Smooth muscle cell (in vitro differentiated cells): ENCODE data around the gene PKP2. TPM values are rescaled to one million over a fixed set of nuclear protein-coding genes. Genes with fewer than 3 reads are reported as not detected.

ENCODE experiments used
- DNase-seq: peaks from one replicate; lab custom pipeline; 2025; ENCODE audit not compliant: unreplicated experiment; lab: John Stamatoyannopoulos, UW
- H2AFZ ChIP-seq: fragments of 200-600 bp; sonication (generic); 2 replicates; pipeline ENCODE4 v1.6.0; 2016; ENCODE audit warnings: antibody characterized with exemption, low read depth, mild to moderate bottlenecking
- H3F3A ChIP-seq: fragments of 200-600 bp; sonication (generic); 2 replicates; pipeline ENCODE4 v1.6.0; 2017; ENCODE audit warnings: antibody characterized with exemption, low read depth
- H3K27ac ChIP-seq: fragments of 200-600 bp; sonication (generic); 2 replicates; pipeline ENCODE4 v1.5.1; 2016; ENCODE audit warnings: low read depth, mild to moderate bottlenecking
- H3K27me3 ChIP-seq: fragments of 200-600 bp; sonication (generic); 2 replicates; pipeline ENCODE4 v1.6.1; 2016; ENCODE audit warnings: low read depth, mild to moderate bottlenecking
- H3K36me3 ChIP-seq: fragments of 200-600 bp; sonication (generic); 2 replicates; pipeline ENCODE4 v1.5.1; 2016; ENCODE audit warnings: low read depth
- H3K4me1 ChIP-seq: fragments of 200-600 bp; sonication (generic); 2 replicates; pipeline ENCODE4 v1.5.1; 2016; ENCODE audit warnings: low read depth
- H3K4me2 ChIP-seq: fragments of 200-600 bp; sonication (generic); 2 replicates; pipeline ENCODE4 v1.6.0; 2016; ENCODE audit warnings: mild to moderate bottlenecking
- H3K4me3 ChIP-seq: fragments of 200-600 bp; sonication (generic); 2 replicates; pipeline ENCODE4 v1.5.1; 2016; ENCODE audit warnings: mild to moderate bottlenecking
- H3K79me2 ChIP-seq: fragments of 200-600 bp; sonication (generic); 2 replicates; pipeline ENCODE4 v1.6.0; 2016; ENCODE audit warnings: low read depth, mild to moderate bottlenecking
- H3K9ac ChIP-seq: fragments of 200-600 bp; sonication (generic); 2 replicates; pipeline ENCODE4 v1.6.0; 2016; ENCODE audit warnings: low read depth
- H3K9me3 ChIP-seq: fragments of 200-600 bp; sonication (generic); replicated peaks from 2 replicates; pipeline ENCODE4 v1.5.1; 2016; ENCODE audit warnings: low read depth
- H4K20me1 ChIP-seq: fragments of 200-600 bp; sonication (generic); 2 replicates; pipeline ENCODE4 v1.6.0; 2016; ENCODE audit warnings: low read depth
- WGBS: methylation state at CpG from one replicate; pipeline ENCODE4 v1.1.7; 2016; ENCODE audit warnings: low lambda C conversion rate; 5-methylcytosine and 5-hydroxymethylcytosine counted together
- polyA plus RNA-seq: library from polyadenylated mRNA; unstranded; fragments of >200 nt; fragmentation: Nextera tagmentation; extraction: Ambion mirVana; gene quantifications from 2 replicates; pipeline ENCODE4 v1.2.1, GENCODE V29; 2016
- total RNA-seq: library from RNA; depleted of rRNA; stranded (reverse); fragments of >200 nt; gene quantifications from 2 replicates; pipeline ENCODE4 v1.2.3, GENCODE V29; 2014
- TF ChIP-seq, protein P1 (sequence below): fragments of 200-600 bp; sonication (generic); IDR thresholded peaks from 2 replicates; pipeline ENCODE4 v1.5.1; 2017; ENCODE audit warnings: borderline replicate concordance, mild to moderate bottlenecking, antibody characterized with exemption; ENCODE audit not compliant: insufficient read depth, poor library complexity, severe bottlenecking

Gene PKP2
- total and polyA plus RNA-seq, 2 experiments from 2014 or later: 7.3 to 22.3 TPM

- Histone ChIP-seq H4K20me1 (no peaks in the 10 kb centered on the region), H3K4me2 (peak within 1 kb of the TSS; percentile 97), H3K27me3 (no peaks in the 10 kb centered on the region), H3K4me1 (peaks cover 8% of the 10 kb centered on the region), H3K27ac (peak within 1 kb of the TSS; percentile 90), H2AFZ (peak within 1 kb of the TSS; percentile 97), H3K36me3 (peaks cover 12% of the 10 kb centered on the region), H3K9me3 (no peaks in the 10 kb centered on the region), H3F3A (no peaks in the 10 kb centered on the region), H3K4me3 (peak within 1 kb of the TSS; percentile 79), H3K9ac (peak within 1 kb of the TSS; percentile 93), H3K79me2 (peaks cover 25% of the 10 kb centered on the region)
- WGBS: 1% methylated on average over 39 of the region's 39 CpGs
- TF ChIP-seq, protein P1, sequence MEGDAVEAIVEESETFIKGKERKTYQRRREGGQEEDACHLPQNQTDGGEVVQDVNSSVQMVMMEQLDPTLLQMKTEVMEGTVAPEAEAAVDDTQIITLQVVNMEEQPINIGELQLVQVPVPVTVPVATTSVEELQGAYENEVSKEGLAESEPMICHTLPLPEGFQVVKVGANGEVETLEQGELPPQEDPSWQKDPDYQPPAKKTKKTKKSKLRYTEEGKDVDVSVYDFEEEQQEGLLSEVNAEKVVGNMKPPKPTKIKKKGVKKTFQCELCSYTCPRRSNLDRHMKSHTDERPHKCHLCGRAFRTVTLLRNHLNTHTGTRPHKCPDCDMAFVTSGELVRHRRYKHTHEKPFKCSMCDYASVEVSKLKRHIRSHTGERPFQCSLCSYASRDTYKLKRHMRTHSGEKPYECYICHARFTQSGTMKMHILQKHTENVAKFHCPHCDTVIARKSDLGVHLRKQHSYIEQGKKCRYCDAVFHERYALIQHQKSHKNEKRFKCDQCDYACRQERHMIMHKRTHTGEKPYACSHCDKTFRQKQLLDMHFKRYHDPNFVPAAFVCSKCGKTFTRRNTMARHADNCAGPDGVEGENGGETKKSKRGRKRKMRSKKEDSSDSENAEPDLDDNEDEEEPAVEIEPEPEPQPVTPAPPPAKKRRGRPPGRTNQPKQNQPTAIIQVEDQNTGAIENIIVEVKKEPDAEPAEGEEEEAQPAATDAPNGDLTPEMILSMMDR: peak; percentile 89
- DNase-seq: peak; percentile 49
These were observed 140.7 kb downstream of the PKP2 start, which contains the start of gene YARS2 for GRCh38 chr12:32755654-32756475. YARS2 (minus strand) TSS chr12:32755897; CDS start chr12:32755874, 23 bp downstream.

DNA sequence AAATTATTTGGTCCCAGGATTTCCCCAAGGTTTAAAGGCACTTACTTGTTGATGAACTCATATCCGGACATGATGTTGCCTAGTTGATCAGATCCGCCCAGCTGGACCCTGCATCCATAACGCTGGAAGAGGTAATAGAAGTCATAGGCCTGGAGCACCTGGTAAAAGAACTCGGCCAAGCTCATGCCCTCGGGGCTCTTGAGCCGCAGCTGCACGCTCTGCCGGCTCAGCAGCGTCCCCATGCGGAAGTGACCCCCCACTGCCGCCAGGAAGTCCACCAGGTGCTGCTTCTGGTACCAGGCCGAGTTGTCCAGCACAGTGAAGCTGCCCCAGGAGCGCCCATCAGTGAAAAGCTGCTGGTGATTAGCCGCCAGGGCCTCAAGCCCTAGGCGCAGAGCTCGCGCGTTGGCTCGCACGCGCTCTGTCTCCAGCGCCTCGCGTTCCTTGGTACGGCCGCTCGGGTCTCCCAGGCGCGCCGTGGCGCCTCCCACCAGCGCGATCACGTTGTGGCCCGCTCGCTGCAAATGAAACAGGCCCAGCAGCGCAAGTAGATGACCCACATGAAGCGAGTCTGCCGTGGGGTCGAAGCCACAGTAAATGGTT lies 141.4 kb downstream of the PKP2 start:
- Histone ChIP-seq H3K79me2 (peaks cover 25% of the 10 kb centered on the region), H3K9ac (peak overlapping the region; percentile 93), H3K27ac (peak overlapping the region; percentile 90), H3K27me3 (no peaks in the 10 kb centered on the region), H3K4me2 (peak overlapping the region; percentile 97), H3F3A (no peaks in the 10 kb centered on the region), H3K4me1 (peaks cover 8% of the 10 kb centered on the region), H3K4me3 (peak overlapping the region; percentile 79), H3K36me3 (peaks cover 12% of the 10 kb centered on the region), H2AFZ (peak overlapping the region; percentile 97), H4K20me1 (no peaks in the 10 kb centered on the region), H3K9me3 (no peaks in the 10 kb centered on the region)
- DNase-seq: peak; percentile 49
- TF ChIP-seq, protein P1: peak; percentile 65
- under 1% methylated on average over 40 of the region's 40 CpGs for WGBS

GRCh38 chr12:32754111-32754510 lies 142.5 kb downstream of the PKP2 start:
- Histone ChIP-seq H3K79me2 (peaks cover 25% of the 10 kb centered on the region), H3K36me3 (peaks cover 14% of the 10 kb centered on the region), H3K9ac (peak overlapping the region; percentile 93), H3F3A (peaks cover 3% of the 10 kb centered on the region), H3K27me3 (no peaks in the 10 kb centered on the region), H2AFZ (no peak overlapping the region), H3K4me1 (peaks cover 8% of the 10 kb centered on the region), H3K4me3 (peak overlapping the region; percentile 79), H3K4me2 (peak overlapping the region; percentile 97), H4K20me1 (no peaks in the 10 kb centered on the region), H3K9me3 (no peaks in the 10 kb centered on the region), H3K27ac (peak overlapping the region; percentile 90)
- TF ChIP-seq, protein P1: no peak
- WGBS: 51% methylated on average over 2 of the region's 2 CpGs
- no peak for DNase-seq
